ENCODE data around the gene MRM3. TPM values are rescaled to one million over a fixed set of nuclear protein-coding genes. Genes with fewer than 3 reads are reported as not detected.

The MRM3 gene
- total RNA-seq, 1 donor from 2014 or later, result 8.3 TPM

DNA sequence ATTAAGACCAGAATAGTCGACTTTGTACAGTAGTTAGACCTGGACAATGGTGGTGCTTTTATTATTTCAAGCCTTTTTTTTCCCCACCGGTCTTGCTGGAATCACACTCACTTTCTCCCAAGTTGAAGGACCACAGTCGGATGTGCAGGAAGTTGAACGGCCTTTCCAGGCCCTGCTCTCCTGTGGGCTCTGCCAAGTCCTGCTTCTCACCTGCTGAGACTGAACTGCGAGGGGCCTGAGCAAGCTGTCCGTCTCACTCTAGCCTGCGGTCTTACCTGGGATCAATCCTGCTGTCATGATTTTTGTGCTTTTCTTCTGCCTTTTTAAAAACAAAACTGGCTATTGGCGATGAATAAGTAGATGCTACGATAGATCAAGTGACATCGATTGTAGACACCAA lies 48.4 kb upstream of the MRM3 start:
- Mint-ChIP-seq H3K9me3 (ENCODE audit: unreplicated experiment) (no peaks in the 10 kb centered on the region), H3K4me1 (ENCODE audit: low read depth, unreplicated experiment) (peaks cover 7% of the 10 kb centered on the region), H3K36me3 (ENCODE audit: low read depth, unreplicated experiment) (peaks cover 8% of the 10 kb centered on the region), H3K27ac (ENCODE audit: unreplicated experiment) (peak overlapping the region; percentile 87), H3K27me3 (ENCODE audit: low read depth, unreplicated experiment) (peaks cover 3% of the 10 kb centered on the region), H3K4me3 (ENCODE audit: unreplicated experiment) (peak overlapping the region; percentile 93)
- no peak for TF ChIP-seq EZH2 (IDR thresholded peaks at IDR 0.05; ENCODE audit: insufficient read depth, low read length)
- TF ChIP-seq, protein P1, sequence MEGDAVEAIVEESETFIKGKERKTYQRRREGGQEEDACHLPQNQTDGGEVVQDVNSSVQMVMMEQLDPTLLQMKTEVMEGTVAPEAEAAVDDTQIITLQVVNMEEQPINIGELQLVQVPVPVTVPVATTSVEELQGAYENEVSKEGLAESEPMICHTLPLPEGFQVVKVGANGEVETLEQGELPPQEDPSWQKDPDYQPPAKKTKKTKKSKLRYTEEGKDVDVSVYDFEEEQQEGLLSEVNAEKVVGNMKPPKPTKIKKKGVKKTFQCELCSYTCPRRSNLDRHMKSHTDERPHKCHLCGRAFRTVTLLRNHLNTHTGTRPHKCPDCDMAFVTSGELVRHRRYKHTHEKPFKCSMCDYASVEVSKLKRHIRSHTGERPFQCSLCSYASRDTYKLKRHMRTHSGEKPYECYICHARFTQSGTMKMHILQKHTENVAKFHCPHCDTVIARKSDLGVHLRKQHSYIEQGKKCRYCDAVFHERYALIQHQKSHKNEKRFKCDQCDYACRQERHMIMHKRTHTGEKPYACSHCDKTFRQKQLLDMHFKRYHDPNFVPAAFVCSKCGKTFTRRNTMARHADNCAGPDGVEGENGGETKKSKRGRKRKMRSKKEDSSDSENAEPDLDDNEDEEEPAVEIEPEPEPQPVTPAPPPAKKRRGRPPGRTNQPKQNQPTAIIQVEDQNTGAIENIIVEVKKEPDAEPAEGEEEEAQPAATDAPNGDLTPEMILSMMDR (IDR thresholded peaks at IDR 0.05; ENCODE audit: insufficient read depth, low read depth, low read length), result no peak
- H4K20me1 ChIP-seq (ENCODE audit: insufficient read depth, low read length), result peaks cover 57% of the 10 kb centered on the region
- H3K9me3 ChIP-seq (ENCODE audit: insufficient read depth, low read depth, low read length), result no peaks in the 10 kb centered on the region
- H3K27ac ChIP-seq (ENCODE audit: low read depth, low read length), result no peak overlapping the region
- peak overlapping the region; percentile 76 for H3K4me3 ChIP-seq (ENCODE audit: insufficient read depth, low read depth, low read length)
- no peak for DNase-seq (ENCODE audit: low read depth)
- H3K27me3 ChIP-seq (ENCODE audit: insufficient read depth, low read length), result no peaks in the 10 kb centered on the region
- FAIRE-seq, result no peak
- peak overlapping the region; percentile 97 for H3K4me2 ChIP-seq (ENCODE audit: low read length)
- no peak overlapping the region for H2AFZ ChIP-seq (ENCODE audit: low read depth, low read length)
- peaks cover 51% of the 10 kb centered on the region for H3K79me2 ChIP-seq (ENCODE audit: insufficient read depth, low read length)
- peak overlapping the region; percentile 74 for H3K9ac ChIP-seq (ENCODE audit: low read length)
- H3K4me1 ChIP-seq (ENCODE audit: insufficient read depth, low read length), result peaks cover 18% of the 10 kb centered on the region
- H3K36me3 ChIP-seq (ENCODE audit: insufficient read depth, low read length), result peaks cover 10% of the 10 kb centered on the region

DNA sequence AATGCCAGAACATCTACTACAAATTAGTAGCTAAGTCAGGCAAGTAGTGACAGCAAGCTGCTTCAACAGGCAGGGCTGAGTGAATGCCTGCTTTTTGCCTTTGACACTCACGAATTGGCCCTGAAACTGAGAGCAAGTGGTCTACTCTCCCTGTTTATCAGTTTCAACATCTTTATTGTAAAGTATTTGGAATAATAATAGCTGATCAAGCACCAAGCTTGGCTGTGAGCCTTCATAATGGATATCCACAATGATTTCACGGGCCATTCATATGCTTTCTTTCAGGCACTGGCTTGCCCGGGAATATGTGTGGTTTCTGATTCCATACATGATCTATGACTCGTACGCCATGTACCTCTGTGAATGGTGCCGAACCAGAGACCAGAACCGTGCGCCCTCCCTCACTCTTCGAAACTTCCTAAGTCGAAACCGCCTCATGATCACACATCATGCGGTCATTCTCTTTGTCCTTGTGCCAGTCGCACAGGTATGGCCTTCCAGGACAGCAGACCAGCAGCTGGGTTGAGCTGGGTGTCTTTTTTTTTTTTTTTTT lies 44.5 kb upstream of the MRM3 start:
- Histone ChIP-seq H3K36me3 (ENCODE audit: insufficient read depth, low read length) (peaks cover 30% of the 10 kb centered on the region), H3K4me1 (ENCODE audit: insufficient read depth, low read length) (peaks cover 18% of the 10 kb centered on the region), H3K79me2 (ENCODE audit: insufficient read depth, low read length) (peaks cover 64% of the 10 kb centered on the region), H3K27me3 (ENCODE audit: insufficient read depth, low read length) (no peaks in the 10 kb centered on the region), H3K9ac (ENCODE audit: low read length) (no peak overlapping the region), H4K20me1 (ENCODE audit: insufficient read depth, low read length) (peaks cover 76% of the 10 kb centered on the region), H2AFZ (ENCODE audit: low read depth, low read length) (no peak overlapping the region), H3K4me2 (ENCODE audit: low read length) (no peak overlapping the region), H3K4me3 (ENCODE audit: insufficient read depth, low read depth, low read length) (no peak overlapping the region), H3K9me3 (ENCODE audit: insufficient read depth, low read depth, low read length) (no peaks in the 10 kb centered on the region), H3K27ac (ENCODE audit: low read depth, low read length) (no peak overlapping the region)
- no peak for DNase-seq (ENCODE audit: low read depth)
- TF ChIP-seq, protein P1 (IDR thresholded peaks at IDR 0.05; ENCODE audit: insufficient read depth, low read depth, low read length), result no peak
- TF ChIP-seq EZH2 (IDR thresholded peaks at IDR 0.05; ENCODE audit: insufficient read depth, low read length), result no peak
- H3K4me1 Mint-ChIP-seq (ENCODE audit: low read depth, unreplicated experiment), result peaks cover 5% of the 10 kb centered on the region
- no peaks in the 10 kb centered on the region for H3K27me3 Mint-ChIP-seq (ENCODE audit: low read depth, unreplicated experiment)
- no peak overlapping the region for H3K4me3 Mint-ChIP-seq (ENCODE audit: unreplicated experiment)
- H3K27ac Mint-ChIP-seq (ENCODE audit: unreplicated experiment), result no peak overlapping the region
- H3K9me3 Mint-ChIP-seq (ENCODE audit: unreplicated experiment), result no peaks in the 10 kb centered on the region
- peaks cover 28% of the 10 kb centered on the region for H3K36me3 Mint-ChIP-seq (ENCODE audit: low read depth, unreplicated experiment)
- FAIRE-seq, result no peak

DNA sequence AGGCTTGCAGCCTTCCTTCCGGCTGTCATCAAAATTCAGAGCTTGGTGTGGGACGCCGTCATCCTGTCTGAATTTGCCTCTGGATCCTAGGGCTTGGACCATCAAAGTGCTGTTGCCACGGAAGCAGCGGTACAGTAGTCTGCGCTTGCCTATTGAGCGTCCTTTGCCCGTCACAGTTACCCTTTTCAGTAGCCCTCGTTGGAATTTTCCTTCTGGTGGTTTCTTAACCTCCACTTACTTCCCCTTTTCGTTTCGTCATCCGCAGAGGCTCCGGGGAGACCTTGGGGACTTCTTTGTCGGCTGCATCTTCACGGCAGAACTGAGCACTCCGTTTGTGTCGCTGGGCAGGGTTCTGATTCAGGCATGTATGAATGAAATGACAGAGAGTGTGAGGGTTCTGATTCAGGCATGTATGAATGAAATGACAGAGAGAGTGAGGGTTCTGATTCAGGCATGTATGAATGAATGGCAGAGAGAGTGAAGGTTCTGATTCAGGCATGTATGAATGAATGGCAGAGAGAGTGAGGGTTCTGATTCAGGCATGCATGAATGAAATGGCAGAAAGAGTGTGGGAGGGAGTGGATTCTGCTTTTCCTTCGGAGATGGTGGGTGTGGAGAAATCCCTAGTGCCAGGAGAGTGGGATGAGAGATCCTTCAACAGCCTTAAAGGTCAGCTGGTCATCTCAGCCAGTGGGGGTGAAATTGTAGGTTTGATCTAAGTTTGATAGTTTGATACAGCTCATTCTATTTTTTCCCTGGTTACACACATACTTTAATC lies 41.7 kb upstream of the MRM3 start:
- Mint-ChIP-seq H3K36me3 (ENCODE audit: low read depth, unreplicated experiment) (peaks cover 40% of the 10 kb centered on the region), H3K27me3 (ENCODE audit: low read depth, unreplicated experiment) (no peaks in the 10 kb centered on the region), H3K4me1 (ENCODE audit: low read depth, unreplicated experiment) (no peaks in the 10 kb centered on the region), H3K27ac (ENCODE audit: unreplicated experiment) (no peak overlapping the region), H3K4me3 (ENCODE audit: unreplicated experiment) (no peak overlapping the region), H3K9me3 (ENCODE audit: unreplicated experiment) (peaks cover 2% of the 10 kb centered on the region)
- H3K4me1 ChIP-seq (ENCODE audit: insufficient read depth, low read length), result peaks cover 4% of the 10 kb centered on the region
- H3K9me3 ChIP-seq (ENCODE audit: insufficient read depth, low read depth, low read length), result no peaks in the 10 kb centered on the region
- FAIRE-seq (no peak), DNase-seq (ENCODE audit: low read depth) (no peak)
- H3K27ac ChIP-seq (ENCODE audit: low read depth, low read length), result no peak overlapping the region
- TF ChIP-seq, protein P1 (IDR thresholded peaks at IDR 0.05; ENCODE audit: insufficient read depth, low read depth, low read length), result no peak
- no peak for TF ChIP-seq EZH2 (IDR thresholded peaks at IDR 0.05; ENCODE audit: insufficient read depth, low read length)
- peaks cover 52% of the 10 kb centered on the region for H3K79me2 ChIP-seq (ENCODE audit: insufficient read depth, low read length)
- H3K9ac ChIP-seq (ENCODE audit: low read length), result no peak overlapping the region
- H3K36me3 ChIP-seq (ENCODE audit: insufficient read depth, low read length), result peaks cover 50% of the 10 kb centered on the region
- peak overlapping the region; percentile 15 for H3K4me2 ChIP-seq (ENCODE audit: low read length)
- no peak overlapping the region for H2AFZ ChIP-seq (ENCODE audit: low read depth, low read length)
- H4K20me1 ChIP-seq (ENCODE audit: insufficient read depth, low read length), result peaks cover 79% of the 10 kb centered on the region
- H3K27me3 ChIP-seq (ENCODE audit: insufficient read depth, low read length), result no peaks in the 10 kb centered on the region
- H3K4me3 ChIP-seq (ENCODE audit: insufficient read depth, low read depth, low read length), result no peak overlapping the region
